Progenitor cell of endocrine pancreas (in vitro differentiated cells): Measurements from ENCODE around the gene ALAS1. TPM values are rescaled to one million over a fixed set of nuclear protein-coding genes. Genes with fewer than 3 reads are reported as not detected.

Experiments
- DNase-seq: peaks from one replicate; pipeline ENCODE4 v3.0.0; 2021; ENCODE audit warnings: low spot score; ENCODE audit not compliant: unreplicated experiment
- H3K27ac Mint-ChIP-seq: 2 replicates; pipeline ENCODE4 v1.8.0; 2021; ENCODE audit warnings: mild to moderate bottlenecking, moderate library complexity, mixed read lengths
- H3K27me3 Mint-ChIP-seq: 2 replicates; pipeline ENCODE4 v1.8.0; 2021; ENCODE audit warnings: mixed read lengths
- H3K36me3 Mint-ChIP-seq: 2 replicates; pipeline ENCODE4 v1.8.0; 2022; ENCODE audit warnings: mixed read lengths; ENCODE audit not compliant: insufficient read depth
- H3K4me1 Mint-ChIP-seq: 2 replicates; pipeline ENCODE4 v1.8.0; 2021; ENCODE audit warnings: low read depth, mixed read lengths
- H3K4me3 Mint-ChIP-seq: 2 replicates; pipeline ENCODE4 v1.8.0; 2021; ENCODE audit warnings: low read depth, mild to moderate bottlenecking, moderate library complexity, mixed read lengths
- H3K9me3 Mint-ChIP-seq: 2 replicates; pipeline ENCODE4 v1.8.0; 2021; ENCODE audit warnings: low read depth, mixed read lengths
- total RNA-seq: library from RNA; stranded (reverse); gene quantifications from 2 replicates; pipeline ENCODE4 v1.2.1, GENCODE V29; 2021
- TF ChIP-seq, protein P1 (sequence below): fragments of 200-600 bp; sonication (generic); IDR thresholded peaks from one replicate; pipeline ENCODE4 v1.5.0; 2021; ENCODE audit warnings: antibody characterized with exemption, mild to moderate bottlenecking; ENCODE audit not compliant: unreplicated experiment

Gene ALAS1
- total RNA-seq, 1 donor from 2014 or later: 32.2 TPM

DNA sequence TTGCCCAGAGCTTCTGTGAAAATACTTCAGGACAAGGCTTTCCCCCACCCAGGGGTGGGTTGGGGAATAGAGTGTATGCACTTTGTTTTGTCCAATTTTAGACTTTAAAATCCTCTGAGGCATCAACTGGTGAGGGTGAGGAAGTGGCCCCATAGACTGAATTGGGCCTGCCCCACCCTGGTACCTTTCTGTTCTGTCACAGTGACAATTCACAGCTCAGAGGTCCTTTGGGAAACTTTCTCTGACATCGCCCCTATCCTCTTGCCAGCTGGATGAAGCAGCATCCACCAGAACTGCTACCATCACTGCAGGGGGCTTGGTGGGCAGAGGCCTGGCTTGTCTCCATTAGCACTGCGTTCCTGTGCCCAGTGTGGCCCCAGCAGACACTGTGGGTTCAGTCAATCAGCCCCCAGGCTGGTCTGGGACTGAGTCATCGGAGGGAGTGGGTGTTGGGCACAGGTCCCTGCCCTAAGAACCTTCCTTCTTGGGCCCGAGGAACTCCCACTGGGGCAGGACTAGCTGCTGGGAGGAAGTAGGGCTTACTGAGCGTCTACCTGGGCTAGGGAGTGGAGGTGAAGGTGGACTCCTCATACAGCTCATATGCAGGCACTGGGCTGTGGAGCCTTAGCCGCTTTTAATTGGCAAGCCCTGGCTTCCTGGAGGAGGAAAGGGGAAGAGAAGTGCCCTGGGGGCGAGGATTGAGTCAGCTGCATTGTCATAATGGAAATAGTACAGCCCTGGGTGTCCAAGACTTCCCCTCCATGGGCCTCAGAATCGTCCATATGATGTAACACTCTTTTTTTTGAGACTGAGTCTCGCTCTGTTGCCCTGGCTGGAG is 46.0 kb downstream of the ALAS1 start:
- H3K36me3 Mint-ChIP-seq: peaks cover 1% of the 10 kb centered on the region
- H3K4me3 Mint-ChIP-seq: peak overlapping the region; percentile 53
- peaks cover 36% of the 10 kb centered on the region for H3K27me3 Mint-ChIP-seq
- H3K4me1 Mint-ChIP-seq: peaks cover 9% of the 10 kb centered on the region
- no peak for DNase-seq
- TF ChIP-seq, protein P1, sequence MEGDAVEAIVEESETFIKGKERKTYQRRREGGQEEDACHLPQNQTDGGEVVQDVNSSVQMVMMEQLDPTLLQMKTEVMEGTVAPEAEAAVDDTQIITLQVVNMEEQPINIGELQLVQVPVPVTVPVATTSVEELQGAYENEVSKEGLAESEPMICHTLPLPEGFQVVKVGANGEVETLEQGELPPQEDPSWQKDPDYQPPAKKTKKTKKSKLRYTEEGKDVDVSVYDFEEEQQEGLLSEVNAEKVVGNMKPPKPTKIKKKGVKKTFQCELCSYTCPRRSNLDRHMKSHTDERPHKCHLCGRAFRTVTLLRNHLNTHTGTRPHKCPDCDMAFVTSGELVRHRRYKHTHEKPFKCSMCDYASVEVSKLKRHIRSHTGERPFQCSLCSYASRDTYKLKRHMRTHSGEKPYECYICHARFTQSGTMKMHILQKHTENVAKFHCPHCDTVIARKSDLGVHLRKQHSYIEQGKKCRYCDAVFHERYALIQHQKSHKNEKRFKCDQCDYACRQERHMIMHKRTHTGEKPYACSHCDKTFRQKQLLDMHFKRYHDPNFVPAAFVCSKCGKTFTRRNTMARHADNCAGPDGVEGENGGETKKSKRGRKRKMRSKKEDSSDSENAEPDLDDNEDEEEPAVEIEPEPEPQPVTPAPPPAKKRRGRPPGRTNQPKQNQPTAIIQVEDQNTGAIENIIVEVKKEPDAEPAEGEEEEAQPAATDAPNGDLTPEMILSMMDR: no peak
- H3K27ac Mint-ChIP-seq: no peak overlapping the region
- no peaks in the 10 kb centered on the region for H3K9me3 Mint-ChIP-seq

- H3K9me3 Mint-ChIP-seq: no peaks in the 10 kb centered on the region
- TF ChIP-seq, protein P1: no peak
- DNase-seq: no peak
- peaks cover 3% of the 10 kb centered on the region for H3K4me1 Mint-ChIP-seq
- peak within 1 kb of the TSS; percentile 67 for H3K4me3 Mint-ChIP-seq
- H3K36me3 Mint-ChIP-seq: peaks cover 3% of the 10 kb centered on the region
- H3K27me3 Mint-ChIP-seq: peaks cover 36% of the 10 kb centered on the region
- peak within 1 kb of the TSS; percentile 69 for H3K27ac Mint-ChIP-seq
Observed at GRCh38 chr3:52245322-52246263, 47.6 kb downstream of the ALAS1 start, which contains the start of gene PPM1M. TSS of gene PPM1M (plus strand) at chr3:52245759. CDS start at chr3:52245825, 66 bp downstream.

DNA sequence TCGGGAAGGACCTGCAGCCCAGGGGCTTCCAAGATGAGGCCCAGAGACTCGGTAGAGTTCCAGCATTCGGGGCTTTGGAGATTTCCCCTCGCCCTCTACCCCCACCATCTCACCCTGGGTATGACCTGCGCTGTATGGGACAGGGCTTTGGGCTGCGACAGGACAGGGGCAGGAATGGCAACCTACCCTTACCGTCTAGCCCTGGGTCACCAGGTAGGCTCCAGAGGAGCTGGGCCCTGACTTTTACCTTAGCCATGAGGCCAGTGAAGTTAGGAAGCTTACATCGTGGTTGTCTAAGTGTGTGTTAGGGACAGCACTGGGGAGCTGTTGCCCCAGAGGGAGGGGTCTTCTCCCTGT is 48.3 kb downstream of the ALAS1 start:
- no peak for DNase-seq
- Mint-ChIP-seq H3K27me3 (peaks cover 36% of the 10 kb centered on the region), H3K4me1 (peaks cover 1% of the 10 kb centered on the region), H3K36me3 (peaks cover 3% of the 10 kb centered on the region), H3K9me3 (no peaks in the 10 kb centered on the region), H3K27ac (peak overlapping the region; percentile 69), H3K4me3 (peak overlapping the region; percentile 67)
- TF ChIP-seq, protein P1: no peak

DNA sequence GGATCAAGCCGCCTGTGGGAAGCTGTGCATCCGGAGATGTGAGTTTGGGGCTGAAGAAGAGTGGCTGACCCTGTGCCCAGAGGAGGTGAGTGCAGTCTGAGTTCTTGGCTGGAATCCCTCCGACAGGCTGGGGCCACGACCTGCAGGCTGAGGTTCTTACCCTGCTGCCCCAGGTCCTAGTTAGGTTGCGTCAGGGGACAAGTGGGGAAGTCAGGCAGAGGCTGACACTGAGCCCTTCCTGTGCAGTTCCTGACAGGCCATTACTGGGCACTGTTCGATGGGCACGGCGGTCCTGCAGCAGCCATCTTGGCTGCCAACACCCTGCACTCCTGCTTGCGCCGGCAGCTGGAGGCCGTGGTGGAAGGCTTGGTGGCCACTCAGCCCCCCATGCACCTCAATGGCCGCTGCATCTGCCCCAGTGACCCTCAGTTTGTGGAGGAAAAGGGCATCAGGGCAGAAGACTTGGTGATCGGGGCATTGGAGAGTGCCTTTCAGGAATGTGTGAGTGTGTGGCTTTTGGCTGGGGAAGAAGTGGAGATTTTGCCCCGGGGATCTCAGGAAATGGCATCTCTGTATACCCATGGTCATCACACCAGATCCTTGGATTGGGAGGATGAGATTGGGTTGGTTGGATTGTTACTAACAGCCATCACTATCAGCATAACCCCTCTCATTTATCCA is 48.9 kb downstream of the ALAS1 start:
- H3K4me3 Mint-ChIP-seq: peak overlapping the region; percentile 16
- DNase-seq: no peak
- TF ChIP-seq, protein P1: no peak
- H3K4me1 Mint-ChIP-seq: peaks cover 1% of the 10 kb centered on the region
- H3K27me3 Mint-ChIP-seq: peaks cover 35% of the 10 kb centered on the region
- H3K36me3 Mint-ChIP-seq: peaks cover 4% of the 10 kb centered on the region
- H3K9me3 Mint-ChIP-seq: no peaks in the 10 kb centered on the region
- H3K27ac Mint-ChIP-seq: peak overlapping the region; percentile 69
